Mesothelial cell of epicardium (in vitro differentiated cells): ENCODE results near the gene PRICKLE1. TPM values are rescaled to one million over a fixed set of nuclear protein-coding genes. Genes with fewer than 3 reads are reported as not detected.
"Not testable (repeated sequence)": the region's sequence is repeated elsewhere in the genome, so short reads cannot be mapped to it uniquely, and the experiment has no call there.

ENCODE experiments used
- DNase-seq, 2 experiments: peaks; one replicate each; pipeline ENCODE4 v3.0.0; 2021; ENCODE audit warnings: low spot score in 2 of 2; ENCODE audit not compliant: unreplicated experiment in 2 of 2
- H3K27ac Mint-ChIP-seq: 2 replicates; pipeline ENCODE4 v1.8.0; 2021; ENCODE audit warnings: mixed read lengths
- H3K27me3 Mint-ChIP-seq: 2 replicates; pipeline ENCODE4 v1.8.0; 2021; ENCODE audit warnings: low read depth, mixed read lengths
- H3K36me3 Mint-ChIP-seq: 2 replicates; pipeline ENCODE4 v1.8.0; 2021; ENCODE audit warnings: mixed read lengths
- H3K4me1 Mint-ChIP-seq: 2 replicates; pipeline ENCODE4 v1.8.0; 2021; ENCODE audit warnings: mixed read lengths
- H3K4me3 Mint-ChIP-seq: 2 replicates; pipeline ENCODE4 v1.8.0; 2021; ENCODE audit warnings: mild to moderate bottlenecking, moderate library complexity, mixed read lengths
- H3K9me3 Mint-ChIP-seq: 2 replicates; pipeline ENCODE4 v1.8.0; 2021; ENCODE audit warnings: mixed read lengths
- total RNA-seq: library from RNA; stranded (reverse); gene quantifications from 3 replicates; pipeline ENCODE4 v1.2.1, GENCODE V29; 2021
- TF ChIP-seq, protein P1 (sequence below): fragments of 200-600 bp; sonication (generic); IDR thresholded peaks from one replicate; pipeline ENCODE4 v1.5.0; 2021; ENCODE audit warnings: antibody characterized with exemption; ENCODE audit not compliant: unreplicated experiment

PRICKLE1 gene
- total RNA-seq, 1 donor from 2014 or later, result 79.4 TPM

- Mint-ChIP-seq H3K27me3 (no peaks in the 10 kb centered on the region), H3K4me3 (no peak overlapping the region), H3K4me1 (peaks cover 22% of the 10 kb centered on the region), H3K36me3 (peaks cover 14% of the 10 kb centered on the region), H3K9me3 (no peaks in the 10 kb centered on the region), H3K27ac (peak overlapping the region; percentile 58)
- DNase-seq, result no peak
- TF ChIP-seq, protein P1, sequence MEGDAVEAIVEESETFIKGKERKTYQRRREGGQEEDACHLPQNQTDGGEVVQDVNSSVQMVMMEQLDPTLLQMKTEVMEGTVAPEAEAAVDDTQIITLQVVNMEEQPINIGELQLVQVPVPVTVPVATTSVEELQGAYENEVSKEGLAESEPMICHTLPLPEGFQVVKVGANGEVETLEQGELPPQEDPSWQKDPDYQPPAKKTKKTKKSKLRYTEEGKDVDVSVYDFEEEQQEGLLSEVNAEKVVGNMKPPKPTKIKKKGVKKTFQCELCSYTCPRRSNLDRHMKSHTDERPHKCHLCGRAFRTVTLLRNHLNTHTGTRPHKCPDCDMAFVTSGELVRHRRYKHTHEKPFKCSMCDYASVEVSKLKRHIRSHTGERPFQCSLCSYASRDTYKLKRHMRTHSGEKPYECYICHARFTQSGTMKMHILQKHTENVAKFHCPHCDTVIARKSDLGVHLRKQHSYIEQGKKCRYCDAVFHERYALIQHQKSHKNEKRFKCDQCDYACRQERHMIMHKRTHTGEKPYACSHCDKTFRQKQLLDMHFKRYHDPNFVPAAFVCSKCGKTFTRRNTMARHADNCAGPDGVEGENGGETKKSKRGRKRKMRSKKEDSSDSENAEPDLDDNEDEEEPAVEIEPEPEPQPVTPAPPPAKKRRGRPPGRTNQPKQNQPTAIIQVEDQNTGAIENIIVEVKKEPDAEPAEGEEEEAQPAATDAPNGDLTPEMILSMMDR, result no peak
These were observed 38.7 kb downstream of the PRICKLE1 start for GRCh38 chr12:42550800-42551199.

DNA sequence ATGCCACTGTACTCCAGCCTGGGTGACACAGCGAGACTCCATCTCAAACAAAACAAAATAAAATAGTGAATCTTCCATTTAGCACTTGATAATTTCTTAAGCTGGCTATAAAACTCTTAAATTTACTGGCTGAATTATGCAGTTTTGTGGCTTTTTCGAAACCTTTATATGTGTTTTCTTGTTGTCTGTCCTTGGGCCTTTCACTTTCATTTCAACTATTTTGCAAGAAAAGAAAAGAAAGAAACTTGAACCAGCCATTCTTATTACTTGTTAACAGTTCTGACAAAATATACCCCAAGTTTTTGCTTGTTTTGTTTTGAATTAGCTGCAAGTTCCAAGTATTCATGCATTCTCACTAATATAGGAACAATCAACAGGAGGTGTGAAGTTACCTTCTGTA is 42.8 kb downstream of the PRICKLE1 start:
- H3K27me3 Mint-ChIP-seq, result no peaks in the 10 kb centered on the region
- H3K4me3 Mint-ChIP-seq, result no peak overlapping the region
- peak overlapping the region; percentile 45 for H3K27ac Mint-ChIP-seq
- no peak for DNase-seq
- peaks cover 12% of the 10 kb centered on the region for H3K36me3 Mint-ChIP-seq
- H3K9me3 Mint-ChIP-seq, result no peaks in the 10 kb centered on the region
- TF ChIP-seq, protein P1, result no peak
- H3K4me1 Mint-ChIP-seq, result peaks cover 32% of the 10 kb centered on the region

DNA sequence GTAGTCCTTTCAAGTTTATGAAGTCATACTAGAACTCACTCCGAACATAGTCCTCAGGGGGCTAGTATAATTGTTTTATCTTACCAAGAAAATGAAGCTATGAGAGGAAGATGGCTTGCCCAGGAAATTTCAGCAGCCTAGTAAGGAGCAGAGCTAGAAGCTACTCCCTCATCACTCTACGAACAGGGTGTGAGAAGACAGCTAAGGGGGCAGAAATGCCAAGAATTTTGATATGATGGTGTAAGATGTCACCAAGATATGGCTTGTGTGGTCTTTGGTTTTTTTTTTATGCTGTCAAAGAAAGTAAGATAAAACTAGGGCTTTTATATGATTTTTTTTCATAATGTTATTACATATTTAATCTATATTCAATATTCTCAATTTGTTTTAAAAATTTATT is 47.6 kb downstream of the PRICKLE1 start:
- Mint-ChIP-seq H3K4me1 (peaks cover 29% of the 10 kb centered on the region), H3K9me3 (no peaks in the 10 kb centered on the region), H3K27ac (no peak overlapping the region), H3K27me3 (no peaks in the 10 kb centered on the region), H3K4me3 (no peak overlapping the region), H3K36me3 (peaks cover 2% of the 10 kb centered on the region)
- TF ChIP-seq, protein P1, result no peak
- no peak for DNase-seq

- not testable (repeated sequence) for DNase-seq, H3K27me3 Mint-ChIP-seq, H3K27ac Mint-ChIP-seq, H3K4me3 Mint-ChIP-seq, H3K9me3 Mint-ChIP-seq, H3K36me3 Mint-ChIP-seq
- peaks cover 25% of the 10 kb centered on the region for H3K4me1 Mint-ChIP-seq
These were observed 48.2 kb downstream of the PRICKLE1 start for GRCh38 chr12:42541308-42541707.

GRCh38 chr12:42539696-42540095 is 49.9 kb downstream of the PRICKLE1 start:
- Mint-ChIP-seq H3K4me3 (no peak overlapping the region), H3K36me3 (peaks cover 2% of the 10 kb centered on the region), H3K27ac (peak overlapping the region; percentile 58), H3K9me3 (no peaks in the 10 kb centered on the region), H3K27me3 (no peaks in the 10 kb centered on the region), H3K4me1 (peaks cover 14% of the 10 kb centered on the region)
- TF ChIP-seq, protein P1, result no peak
- DNase-seq, result no peak

- no peak overlapping the region for H3K27ac Mint-ChIP-seq
- DNase-seq, result no peak
- no peaks in the 10 kb centered on the region for H3K9me3 Mint-ChIP-seq
- peaks cover 22% of the 10 kb centered on the region for H3K4me1 Mint-ChIP-seq
- TF ChIP-seq, protein P1, result no peak
- H3K4me3 Mint-ChIP-seq, result no peak overlapping the region
- H3K36me3 Mint-ChIP-seq, result no peaks in the 10 kb centered on the region
- H3K27me3 Mint-ChIP-seq, result no peaks in the 10 kb centered on the region
These were observed 51.3 kb downstream of the PRICKLE1 start for GRCh38 chr12:42538203-42538602.
